ENCODE measurements around the gene GNRHR. TPM values are rescaled to one million over a fixed set of nuclear protein-coding genes. Genes with fewer than 3 reads are reported as not detected.

GNRHR gene
- not detected in 2 replicates for total RNA-seq

DNA sequence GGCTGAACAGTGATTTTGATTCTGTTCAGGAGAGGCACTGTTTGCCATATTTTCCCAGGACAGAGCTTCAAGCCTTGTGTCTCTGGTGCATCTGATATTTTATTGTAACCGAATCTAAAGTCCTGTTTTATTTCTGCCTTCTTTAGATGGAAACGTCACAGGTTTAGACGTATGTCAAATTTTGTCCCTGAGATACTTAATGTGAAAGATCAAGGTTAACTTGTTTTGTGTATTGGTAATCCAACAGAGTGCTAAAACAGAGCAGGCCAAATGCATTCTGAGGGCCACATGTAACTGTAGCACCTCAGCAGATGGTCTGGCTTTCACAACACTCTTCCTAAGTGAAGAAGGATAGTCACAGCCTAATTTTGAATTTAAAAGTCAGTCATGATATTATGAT, at the start of gene GNRHR:
GNRHR (minus strand) TSS at position 101 of the 400 bp plus-strand sequence; CDS start at position 48, 53 bp downstream.

GRCh38 chr4:67700738-67701516, 53.3 kb downstream of the GNRHR start, which contains the start of gene UBA6:
TSS of gene UBA6 (minus strand) at chr4:67701155. CDS start at chr4:67701119, 36 bp downstream.

Other genes starting within 250 kb of the GNRHR start
- gene CENPC, start 208.9 kb downstream of the GNRHR start, total RNA-seq, result 14.0 and 16.9 TPM in 2 replicates
- gene STAP1, start 195.7 kb downstream of the GNRHR start, total RNA-seq, result not detected in 2 replicates
- 86.3 and 104 TPM in 2 replicates for gene UBA6, start 53.2 kb downstream of the GNRHR start, total RNA-seq
- not detected in 2 replicates for gene TMPRSS11D, start 129.6 kb upstream of the GNRHR start, total RNA-seq
- not detected in 2 replicates for gene TMPRSS11A, start 209.1 kb upstream of the GNRHR start, total RNA-seq

Measured in endothelial cell of coronary artery (primary cell).